ENCODE data around the gene TRIM54.
"Not testable (repeated sequence)": the region's sequence is repeated elsewhere in the genome, so short reads cannot be mapped to it uniquely, and the experiment has no call there.

Gene TRIM54

GRCh38 chr2:27258051-27258450 lies 24.2 kb upstream of the TRIM54 start:
- no peak for DNase-seq (ENCODE audit: low spot score)

DNA sequence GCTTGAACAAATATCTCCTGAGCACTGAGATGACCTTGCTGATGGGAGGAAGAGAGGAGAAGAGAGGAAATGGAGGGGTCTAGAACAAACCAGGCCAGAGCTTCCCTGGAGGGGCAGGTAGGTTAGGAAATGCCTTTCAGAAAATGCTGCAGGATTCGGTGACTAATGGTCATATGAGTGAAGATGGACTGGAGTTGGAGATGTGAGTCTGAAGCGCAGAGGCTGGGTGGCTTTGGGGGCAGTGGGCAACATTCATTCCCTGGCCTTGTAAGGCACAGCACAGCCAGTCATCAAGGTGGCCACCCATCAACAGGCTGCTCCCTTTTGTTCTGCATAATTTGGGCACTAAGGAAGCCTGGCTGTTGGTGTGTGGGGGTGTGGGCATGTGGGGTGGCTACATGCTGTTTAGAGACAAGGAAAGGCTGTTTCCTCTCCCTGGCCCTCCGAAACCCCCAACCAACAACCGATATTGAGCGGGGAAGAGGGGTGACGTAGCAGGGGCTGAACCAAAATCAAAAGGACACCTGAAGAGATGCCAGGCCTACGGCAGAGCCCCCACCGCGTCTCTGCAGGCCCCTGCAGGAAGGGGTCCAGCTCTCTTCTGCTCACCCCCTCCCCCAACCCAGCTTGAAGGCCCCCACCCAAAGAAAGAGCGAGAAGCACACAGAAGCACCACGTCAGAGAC lies 20.8 kb upstream of the TRIM54 start:
- no peak for DNase-seq (ENCODE audit: low spot score)

DNA sequence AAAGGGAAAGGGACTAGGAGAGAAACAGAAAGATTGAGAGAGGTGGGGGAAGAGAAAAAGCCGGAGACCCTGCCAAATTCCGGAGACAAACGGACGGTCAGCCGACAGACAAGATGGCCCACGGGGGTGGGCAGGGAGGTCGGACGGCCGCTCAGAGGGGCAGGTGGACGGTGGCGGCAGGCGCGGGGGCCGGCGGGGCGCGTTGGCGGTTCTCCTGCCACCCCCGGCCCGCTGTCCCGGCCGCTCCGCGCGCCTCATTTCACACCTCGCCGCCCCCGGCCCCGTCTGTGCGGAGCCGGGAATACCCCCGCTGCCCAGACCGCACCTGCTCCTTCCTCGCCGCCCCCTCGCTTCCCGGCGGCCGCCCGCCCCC lies 20.3 kb upstream of the TRIM54 start:
- DNase-seq (ENCODE audit: low spot score): no peak

- DNase-seq (ENCODE audit: low spot score): peak; percentile 79
These were observed 19.6 kb upstream of the TRIM54 start, which contains the start of gene SLC30A3 for GRCh38 chr2:27262379-27263286. TSS of gene SLC30A3 (minus strand) at chr2:27263047. CDS start at chr2:27262906, 141 bp downstream.

- DNase-seq (ENCODE audit: low spot score): peak; percentile 50
These were observed 18.7 kb upstream of the TRIM54 start for GRCh38 chr2:27263287-27264252.

DNA sequence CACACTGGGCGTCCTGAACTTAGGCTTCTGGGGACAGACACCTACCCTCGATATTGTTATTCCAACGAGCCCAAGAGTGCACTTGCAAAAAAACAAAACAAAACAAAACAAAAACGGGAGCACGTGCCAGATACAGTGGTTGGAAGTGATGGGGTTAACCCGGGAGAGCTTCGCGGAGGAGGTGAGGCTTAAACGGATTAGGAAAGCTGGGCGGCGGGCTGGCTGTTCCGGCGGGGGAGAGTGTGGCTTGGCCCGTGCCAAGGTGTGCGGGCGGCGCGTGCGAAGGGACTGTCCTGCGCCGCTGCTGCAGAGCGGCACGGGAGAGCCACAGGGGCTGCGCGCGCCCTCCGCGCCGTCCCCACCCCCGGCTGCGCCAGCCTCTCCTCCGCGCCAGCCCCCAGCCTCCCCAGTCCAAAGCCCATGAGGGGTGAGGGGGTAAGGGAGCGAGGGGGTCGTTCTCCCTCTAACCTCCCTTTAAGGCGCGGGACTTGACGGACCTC lies 17.9 kb upstream of the TRIM54 start:
- DNase-seq (ENCODE audit: low spot score): no peak

DNA sequence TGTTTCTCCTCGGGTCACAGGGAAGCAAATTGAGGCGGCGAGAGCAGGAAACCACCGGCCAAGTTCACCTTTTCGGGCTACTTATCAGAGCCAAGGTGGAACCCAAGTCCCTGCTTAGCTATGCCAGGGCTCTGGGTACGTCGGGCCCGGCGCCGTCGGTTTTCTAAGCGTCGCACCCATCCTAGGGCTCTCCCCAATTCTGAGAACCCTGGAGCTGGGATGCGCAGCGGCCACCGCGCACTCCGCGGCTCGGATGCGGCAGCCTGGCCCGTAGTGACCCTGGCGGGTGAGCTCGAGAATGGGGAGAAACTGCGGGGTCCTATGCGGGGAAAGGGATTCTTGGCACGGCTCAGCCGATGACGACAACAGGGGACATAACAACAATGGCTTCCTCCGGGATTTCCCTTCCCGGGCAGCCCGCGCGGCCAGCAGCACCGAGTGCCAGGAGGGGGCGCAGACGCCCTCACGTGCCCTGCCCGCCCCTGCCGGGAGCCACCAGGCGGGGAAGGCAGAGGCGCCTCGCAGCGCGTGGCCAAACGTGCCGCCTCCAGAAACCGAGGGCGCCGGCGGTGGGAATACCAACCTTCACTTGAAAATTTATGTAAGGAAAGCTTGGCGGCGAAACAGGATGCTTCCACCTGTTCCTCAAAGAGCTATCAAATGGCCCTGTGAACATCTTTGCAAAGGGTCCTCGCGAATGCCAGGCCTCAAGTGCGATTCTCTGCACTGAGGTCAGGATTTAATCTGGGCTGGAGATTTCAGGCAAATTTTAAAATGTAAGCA lies 17.3 kb upstream of the TRIM54 start:
- peak; percentile 96 for DNase-seq (ENCODE audit: low spot score)

DNA sequence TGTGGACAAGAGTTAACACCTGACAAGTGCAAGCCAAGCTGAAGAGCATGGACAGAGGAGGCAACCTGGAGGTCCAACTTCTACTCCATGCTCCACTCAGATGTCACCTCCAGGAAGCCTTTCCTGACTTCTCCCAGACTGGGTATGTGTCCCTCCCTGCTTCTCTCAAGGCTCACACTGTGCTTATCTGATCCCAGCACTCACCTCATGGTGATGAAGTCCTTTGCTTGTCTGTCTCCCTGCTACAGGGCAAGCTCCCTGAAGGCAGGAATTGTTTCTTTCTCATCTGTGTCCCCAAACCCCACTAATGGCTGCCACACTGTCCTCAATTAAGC lies 16.7 kb upstream of the TRIM54 start:
- no peak for DNase-seq (ENCODE audit: low spot score)

GRCh38 chr2:27268296-27268695 lies 13.9 kb upstream of the TRIM54 start:
- DNase-seq (ENCODE audit: low spot score): not testable (repeated sequence)

GRCh38 chr2:27270131-27270530 lies 12.1 kb upstream of the TRIM54 start:
- DNase-seq (ENCODE audit: low spot score): no peak

GRCh38 chr2:27270670-27271069 lies 11.6 kb upstream of the TRIM54 start:
- no peak for DNase-seq (ENCODE audit: low spot score)

DNA sequence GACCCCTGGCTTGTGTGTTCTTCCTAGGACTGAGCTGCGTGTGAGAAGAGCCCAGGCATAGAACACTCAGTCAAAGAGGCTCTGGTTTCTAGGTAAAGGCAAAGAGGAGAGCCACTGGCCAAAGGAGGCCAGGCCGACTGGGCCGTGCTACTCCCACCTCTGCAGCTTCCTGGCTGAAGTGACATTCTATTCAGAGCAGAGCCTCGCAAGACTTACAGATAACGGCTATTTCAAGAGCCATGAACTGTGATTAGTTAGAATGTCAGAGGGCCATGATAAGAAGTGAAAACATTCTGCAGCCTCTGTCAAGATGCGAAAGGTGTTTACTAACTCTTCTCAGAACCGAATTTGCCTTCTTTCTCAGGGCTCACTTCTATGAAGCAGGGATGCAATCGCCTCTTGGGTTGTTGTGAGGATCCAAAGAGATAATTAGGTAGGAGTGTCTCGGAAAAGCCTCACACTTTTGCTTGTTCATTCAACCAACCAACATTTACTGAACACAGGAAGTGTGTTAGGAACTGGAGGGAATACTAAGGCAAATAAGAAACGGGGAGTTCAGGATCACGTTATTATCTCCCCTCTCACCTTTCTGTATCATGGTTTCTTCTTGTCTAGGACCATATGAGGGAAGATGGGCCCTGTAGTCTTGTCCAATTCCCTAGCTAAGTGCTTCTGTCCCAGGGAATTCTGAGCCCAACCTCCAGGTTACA lies 10.4 kb upstream of the TRIM54 start:
- no peak for DNase-seq (ENCODE audit: low spot score)

DNA sequence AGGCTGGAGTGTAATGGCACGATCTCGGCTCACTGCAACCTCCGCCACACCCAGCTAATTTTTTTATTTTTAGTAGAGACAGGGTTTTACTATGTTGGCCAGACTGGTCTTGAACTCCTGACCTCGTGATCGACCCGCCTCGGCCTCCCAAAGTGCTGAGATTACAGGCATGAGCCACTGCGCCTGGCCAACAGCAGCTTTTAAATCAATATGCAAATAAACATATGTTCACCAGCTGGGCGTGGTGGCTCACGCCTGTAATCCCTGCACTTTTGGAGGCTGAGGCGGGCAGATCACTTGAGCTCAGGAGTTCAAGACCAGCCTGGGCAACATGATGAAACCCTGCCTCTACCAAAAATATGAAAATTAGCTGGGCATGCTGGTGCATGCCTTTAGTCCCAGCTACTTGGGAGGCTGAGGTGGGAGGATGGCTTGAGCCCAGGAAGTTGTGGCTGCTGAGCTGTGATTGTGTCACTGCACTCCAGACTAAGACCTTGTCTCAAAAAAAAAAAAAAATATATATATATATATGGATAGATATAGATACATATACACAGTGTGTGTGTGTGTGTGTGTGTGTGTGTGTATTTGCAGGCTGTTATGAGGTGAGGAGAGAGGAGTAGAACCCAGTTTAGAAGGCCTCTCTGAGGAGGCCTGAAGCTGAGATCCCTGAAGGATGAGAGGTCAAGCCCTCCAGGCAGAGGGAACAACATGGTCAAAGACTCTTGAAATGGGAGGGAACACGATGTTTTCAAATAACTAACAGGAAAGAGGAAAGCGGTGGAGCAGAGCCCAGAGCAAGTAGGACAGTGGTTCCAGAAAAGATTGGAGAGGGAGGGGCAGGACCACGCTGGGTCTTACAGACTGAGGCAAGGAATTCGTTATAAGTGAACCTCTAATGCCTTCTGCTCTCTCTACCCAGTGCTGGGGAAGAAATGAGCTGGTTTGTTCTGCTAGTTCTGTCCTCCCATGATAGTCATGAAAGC lies 9.4 kb upstream of the TRIM54 start:
- not testable (repeated sequence) for DNase-seq (ENCODE audit: low spot score)

DNA sequence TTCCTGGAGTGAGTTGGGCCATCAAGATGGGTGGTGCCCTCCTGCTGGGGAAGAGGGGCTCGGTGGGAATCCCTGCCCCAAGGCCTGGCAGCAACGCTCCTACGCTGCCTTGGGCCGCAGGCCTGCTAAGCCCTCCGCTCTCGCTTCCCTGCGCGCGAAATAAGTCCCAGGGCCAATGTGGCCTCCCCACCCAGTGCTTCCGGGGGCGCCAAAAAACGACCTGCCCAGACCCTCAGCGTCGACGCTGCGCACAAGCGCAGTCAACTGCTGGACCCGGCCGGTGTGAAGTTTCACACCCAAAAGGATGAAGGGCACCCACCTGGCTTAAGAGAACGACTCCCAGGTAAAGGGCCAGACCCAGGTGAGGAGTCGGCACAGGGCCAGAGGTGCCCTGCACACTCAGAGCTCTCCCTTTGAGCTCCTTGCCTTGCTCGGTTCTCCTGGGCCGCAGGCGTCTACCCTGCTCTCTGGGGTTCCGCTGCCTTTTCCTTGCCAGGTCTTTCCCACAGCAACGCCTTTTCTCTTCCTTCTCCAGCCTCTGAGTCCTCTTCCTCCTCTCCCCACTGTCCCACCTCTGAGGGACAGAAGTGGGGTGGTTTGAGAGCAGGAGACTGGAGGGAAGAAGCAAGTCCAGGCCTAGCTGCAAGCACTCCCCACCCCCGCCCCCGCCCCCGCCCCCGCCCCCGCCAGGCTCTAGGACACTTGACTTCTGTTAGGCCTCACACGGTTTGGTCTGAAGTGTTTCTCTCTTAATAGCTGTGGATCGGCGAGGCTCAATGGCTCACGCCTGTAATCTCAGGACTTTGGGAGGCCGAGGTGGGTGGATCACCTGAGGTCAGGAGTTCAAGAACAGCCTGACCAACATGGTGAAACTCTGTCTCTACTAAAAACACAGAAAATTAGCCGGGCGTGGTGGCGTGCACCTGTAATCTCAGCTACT lies 6.7 kb upstream of the TRIM54 start, which contains the start of gene DNAJC5G:
DNAJC5G (plus strand) TSS at position 223 of the 940 bp plus-strand sequence. CDS start 1,296 bp downstream, outside the sequence.
- DNase-seq (ENCODE audit: low spot score): no peak

DNA sequence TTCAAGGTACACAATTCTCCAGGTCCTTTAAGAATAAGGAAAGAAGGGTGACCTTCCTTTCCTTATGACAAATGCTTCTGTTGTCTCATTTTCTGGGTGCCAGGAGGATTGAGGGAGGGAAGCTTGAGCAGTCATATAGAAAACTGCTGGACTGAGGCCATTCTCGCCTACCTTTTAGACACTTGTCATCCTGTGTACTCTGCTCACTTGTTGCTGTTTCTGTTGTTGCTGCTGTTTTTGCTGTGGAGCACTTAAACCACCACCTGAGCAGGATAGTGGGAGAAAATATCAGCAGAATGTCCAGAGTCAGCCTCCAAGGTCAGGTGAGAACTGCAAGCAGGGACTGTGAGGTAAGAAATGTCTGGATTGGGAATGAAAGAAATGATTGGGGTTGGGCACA lies 4.2 kb upstream of the TRIM54 start:
- DNase-seq (ENCODE audit: low spot score): no peak

GRCh38 chr2:27280826-27281225 lies 1.4 kb upstream of the TRIM54 start:
- no peak for DNase-seq (ENCODE audit: low spot score)

- DNase-seq (ENCODE audit: low spot score): no peak
These were observed 787 bp upstream of the TRIM54 start for GRCh38 chr2:27281442-27281841.

DNA sequence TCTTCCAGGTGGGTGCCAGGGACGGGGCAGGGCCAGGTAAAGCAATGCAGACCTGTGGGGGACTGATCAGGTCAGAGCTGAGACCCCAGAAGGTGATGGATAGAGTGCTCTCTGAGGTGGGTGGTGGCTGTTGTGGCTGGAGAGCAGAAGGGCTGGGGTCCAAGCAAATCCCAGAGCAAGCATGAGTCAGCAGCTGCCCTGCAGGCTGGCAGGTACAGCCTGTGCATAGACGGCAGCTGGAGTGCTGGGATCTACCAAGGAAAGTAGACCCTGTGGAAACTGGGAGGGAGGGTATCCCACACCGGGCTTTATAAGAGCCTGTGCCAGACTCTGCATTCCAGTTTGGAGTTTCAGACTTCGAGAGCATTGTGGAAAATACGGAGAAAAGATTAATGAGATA lies 663 bp downstream of the TRIM54 start:
- no peak for DNase-seq (ENCODE audit: low spot score)

Measured in HuH-7 (cell line).